H1 (cell line): Measurements from ENCODE around the gene RAB31. TPM values are rescaled to one million over a fixed set of nuclear protein-coding genes. Genes with fewer than 3 reads are reported as not detected.

Source experiments
- CTCF ChIA-PET: fragments of 300-600 bp; sonication (Branson Sonifier 250); formaldehyde crosslinking; loops from one replicate; lab custom pipeline; 2021; ENCODE audit not compliant: partially characterized antibody; lab: Charles Lee
- POLR2A ChIA-PET: fragments of 300-600 bp; sonication (Branson Sonifier 250); formaldehyde crosslinking; loops from one replicate; lab custom pipeline; 2021; ENCODE audit warnings: inconsistent platforms; ENCODE audit not compliant: partially characterized antibody; lab: Charles Lee
- DNase-seq, 2 experiments: peaks; one replicate each; pipeline versions ENCODE4 v3.0.0 to v3.0.0-alpha.2; 2010 to 2022; ENCODE audit warnings: low spot score in 2 of 2, low read depth in 1 of 2, mixed read lengths in 1 of 2
- FAIRE-seq: peaks from 2 replicates; lab custom pipeline; 2011; peaks lifted over from hg19 to GRCh38; lab: Jason Lieb, UNC
- H2AFZ ChIP-seq: 2 replicates; pipeline ENCODE4 v1.8.1; 2012; ENCODE audit warnings: low read length, inconsistent platforms
- H2AK5ac ChIP-seq: 2 replicates; pipeline ENCODE4 v1.6.1; 2013; ENCODE audit warnings: low read depth, low read length
- H2BK120ac ChIP-seq: replicated peaks from 2 replicates; pipeline ENCODE3; 2013; ENCODE audit warnings: low read depth, low read length, inconsistent platforms
- H2BK12ac ChIP-seq: 2 replicates; pipeline ENCODE4 v1.6.1; 2013; ENCODE audit warnings: low read depth, low read length
- H2BK15ac ChIP-seq: 2 replicates; pipeline ENCODE4 v1.6.1; 2013; ENCODE audit warnings: low read length
- H2BK20ac ChIP-seq: 2 replicates; pipeline ENCODE4 v1.6.1; 2013; ENCODE audit warnings: low read length
- H2BK5ac ChIP-seq: 2 replicates; pipeline ENCODE4 v1.6.1; 2013; ENCODE audit warnings: low read depth, low read length
- H3K14ac ChIP-seq: 2 replicates; pipeline ENCODE4 v1.6.1; 2013; ENCODE audit warnings: inconsistent platforms; ENCODE audit not compliant: insufficient read length
- H3K18ac ChIP-seq: 2 replicates; pipeline ENCODE4 v1.6.1; 2013; ENCODE audit warnings: low read length; ENCODE audit errors: extremely low read depth
- H3K23ac ChIP-seq: 2 replicates; pipeline ENCODE4 v1.6.1; 2013; ENCODE audit warnings: inconsistent platforms; ENCODE audit not compliant: insufficient read length
- H3K23me2 ChIP-seq: 2 replicates; pipeline ENCODE4 v1.6.1; 2013; ENCODE audit warnings: low read depth, low read length
- H3K27ac ChIP-seq: 2 replicates; pipeline ENCODE4 v1.6.1; 2011; ENCODE audit warnings: low read depth, low read length, inconsistent platforms
- H3K27me3 ChIP-seq, 4 experiments: replicated peaks in 1 of 4; 1 replicate in 1 of 4; 2 replicates in 3 of 4; pipeline versions ENCODE4 v1.6.1 to v1.8.1; 2011 to 2013; ENCODE audit warnings: low read length in 3 of 4, mild to moderate bottlenecking in 3 of 4, inconsistent platforms in 2 of 4, mixed read lengths in 2 of 4, moderate library complexity in 1 of 4; ENCODE audit not compliant: control insufficient read depth in 3 of 4, insufficient read depth in 3 of 4; ENCODE audit errors: extremely low read depth in 1 of 4
- H3K36me3 ChIP-seq, 4 experiments: 2 replicates each; pipeline versions ENCODE4 v1.6.1 to v1.8.1; 2011 to 2013; ENCODE audit warnings: mild to moderate bottlenecking in 4 of 4, low read length in 3 of 4, moderate library complexity in 2 of 4, control low read depth in 1 of 4, inconsistent platforms in 1 of 4; ENCODE audit not compliant: insufficient read depth in 4 of 4, control insufficient read depth in 2 of 4
- H3K4ac ChIP-seq: replicated peaks from 2 replicates; pipeline ENCODE3; 2013; ENCODE audit warnings: low read length, low read depth, mixed read lengths, inconsistent platforms; ENCODE audit not compliant: insufficient read length
- H3K4me1 ChIP-seq, 4 experiments: replicated peaks in 1 of 4; 1 replicate in 1 of 4; 2 replicates in 3 of 4; pipeline versions ENCODE4 v1.6.1 to v1.8.1; 2011 to 2013; ENCODE audit warnings: low read length in 3 of 4, inconsistent platforms in 2 of 4, mixed read lengths in 1 of 4; ENCODE audit not compliant: insufficient read depth in 4 of 4, control insufficient read depth in 3 of 4
- H3K4me2 ChIP-seq, 2 experiments: 2 replicates each; pipeline versions ENCODE4 v1.6.1 to v1.8.1; 2011 to 2013; ENCODE audit warnings: low read depth in 2 of 2, low read length in 2 of 2, control low read depth in 1 of 2, inconsistent platforms in 1 of 2, mild to moderate bottlenecking in 1 of 2; ENCODE audit not compliant: insufficient read depth in 1 of 2
- H3K4me3 ChIP-seq, 4 experiments: fragments of 200-600, 300-600 bp in 1 of 4; sonication (generic), shearing (Covaris generic), sonication (Bioruptor Twin) in 1 of 4; 2 replicates each; pipeline versions ENCODE4 v1.5.1 to v1.8.1; 2011 to 2016; ENCODE audit warnings: low read length in 4 of 4, low read depth in 3 of 4, control low read depth in 2 of 4, inconsistent platforms in 2 of 4, mild to moderate bottlenecking in 2 of 4, mixed read lengths in 1 of 4, moderate library complexity in 1 of 4; ENCODE audit not compliant: insufficient read depth in 2 of 4; ENCODE audit errors: extremely low read depth in 1 of 4
- H3K56ac ChIP-seq: replicated peaks from 2 replicates; pipeline ENCODE3; 2013; ENCODE audit warnings: low read depth, mild to moderate bottlenecking, mixed read lengths, low read length, inconsistent platforms; ENCODE audit not compliant: insufficient read length
- H3K79me1 ChIP-seq: 2 replicates; pipeline ENCODE4 v1.6.1; 2013; ENCODE audit warnings: low read depth, low read length, control low read depth
- H3K79me2 ChIP-seq, 2 experiments: 2 replicates each; pipeline versions ENCODE4 v1.6.1 to v1.8.1; 2012 to 2013; ENCODE audit warnings: low read length in 2 of 2, mild to moderate bottlenecking in 2 of 2, inconsistent platforms in 1 of 2; ENCODE audit not compliant: insufficient read depth in 2 of 2, control insufficient read depth in 1 of 2
- H3K9ac ChIP-seq, 4 experiments: replicated peaks in 1 of 4; 1 replicate in 1 of 4; 2 replicates in 3 of 4; pipeline versions ENCODE4 v1.6.1 to v1.8.1; 2011 to 2013; ENCODE audit warnings: low read depth in 3 of 4, low read length in 3 of 4, control low read depth in 2 of 4, mild to moderate bottlenecking in 2 of 4, moderate library complexity in 2 of 4, inconsistent platforms in 1 of 4; ENCODE audit errors: extremely low read depth in 1 of 4
- H3K9me3 ChIP-seq, 2 experiments: 2 replicates each; pipeline versions ENCODE4 v1.6.1 to v1.8.1; 2012 to 2013; ENCODE audit warnings: mild to moderate bottlenecking in 2 of 2, moderate library complexity in 2 of 2, control low read depth in 1 of 2, inconsistent platforms in 1 of 2, low read depth in 1 of 2, low read length in 1 of 2, mixed read lengths in 1 of 2; ENCODE audit not compliant: insufficient read depth in 2 of 2
- H4K20me1 ChIP-seq, 2 experiments: replicated peaks in 1 of 2; 2 replicates each; pipeline versions ENCODE3 to v1.8.1; 2011 to 2013; ENCODE audit warnings: inconsistent platforms in 2 of 2, low read length in 2 of 2, mild to moderate bottlenecking in 1 of 2; ENCODE audit not compliant: insufficient read depth in 2 of 2, control insufficient read depth in 1 of 2
- H4K5ac ChIP-seq: 2 replicates; pipeline ENCODE4 v1.6.1; 2013; ENCODE audit warnings: low read length, low read depth, mixed read lengths, inconsistent platforms; ENCODE audit not compliant: insufficient read length
- H4K8ac ChIP-seq: 2 replicates; pipeline ENCODE4 v1.8.0; 2013; ENCODE audit warnings: mild to moderate bottlenecking, moderate library complexity, low read length, inconsistent platforms; ENCODE audit not compliant: insufficient read depth; ENCODE audit errors: extremely low read depth
- H4K91ac ChIP-seq: replicated peaks from 2 replicates; pipeline ENCODE3; 2013; ENCODE audit warnings: low read length, mixed read lengths, inconsistent platforms; ENCODE audit not compliant: insufficient read length
- ASH2L ChIP-seq: fragments of 200-600, 300-600 bp; sonication (generic); IDR thresholded peaks from one replicate; pipeline ENCODE4 v1.7.1; 2017; ENCODE audit warnings: low read length
- BACH1 ChIP-seq: IDR thresholded peaks from 2 replicates; pipeline ENCODE4 v1.6.1; 2012; ENCODE audit warnings: low read length, improper control_type of control experiment
- BCL11A ChIP-seq, 2 experiments: IDR thresholded peaks; one replicate each; pipeline ENCODE4 v1.6.1; 2011; ENCODE audit warnings: low read depth in 2 of 2, low read length in 2 of 2, mild to moderate bottlenecking in 2 of 2
- CBX8 ChIP-seq: fragments of 300-800, 300-1000 bp; sonication (generic); IDR thresholded peaks from 2 replicates; pipeline ENCODE4 v1.7.1; 2016; ENCODE audit warnings: low read depth, low read length, borderline replicate concordance
- CHD2 ChIP-seq: IDR thresholded peaks from 2 replicates; pipeline ENCODE4 v1.6.1; 2012; ENCODE audit warnings: low read length, improper control_type of control experiment
- FOSL1 ChIP-seq: IDR thresholded peaks from 2 replicates; pipeline ENCODE4 v1.6.1; 2011; ENCODE audit warnings: mild to moderate bottlenecking, low read depth, low read length, moderate library complexity; ENCODE audit not compliant: insufficient read depth
- HDAC6 ChIP-seq: IDR thresholded peaks from one replicate; pipeline ENCODE4 v1.7.1; 2012; ENCODE audit warnings: low read depth, mild to moderate bottlenecking, inconsistent platforms, low read length, moderate library complexity
- KDM1A ChIP-seq: fragments of 200-600, 300-600 bp; sonication (generic); IDR thresholded peaks from 2 replicates; pipeline ENCODE4 v1.7.1; 2016; ENCODE audit warnings: mild to moderate bottlenecking, low read length, borderline replicate concordance
- POU5F1 ChIP-seq: IDR thresholded peaks from 2 replicates; pipeline ENCODE4 v1.6.1; 2011; ENCODE audit warnings: low read depth, mild to moderate bottlenecking, low read length, moderate library complexity
- RAD21 ChIP-seq, 2 experiments: IDR thresholded peaks in 1 of 2; conservative IDR thresholded peaks in 1 of 2; 2 replicates each; pipeline ENCODE4 v1.6.1; 2011; ENCODE audit warnings: low read depth in 2 of 2, low read length in 2 of 2, improper control_type of control experiment in 1 of 2, inconsistent platforms in 1 of 2, mild to moderate bottlenecking in 1 of 2, moderate library complexity in 1 of 2
- SP4 ChIP-seq: IDR thresholded peaks from 2 replicates; pipeline ENCODE4 v1.6.1; 2012; ENCODE audit warnings: low read length, inconsistent platforms
- TAF7 ChIP-seq: optimal IDR thresholded peaks from 2 replicates; pipeline ENCODE3; 2011; ENCODE audit warnings: low read depth, mild to moderate bottlenecking, inconsistent platforms, low read length, moderate library complexity, borderline replicate concordance
- USF2 ChIP-seq: IDR thresholded peaks from 2 replicates; pipeline ENCODE4 v1.6.1; 2011; ENCODE audit warnings: low read length, improper control_type of control experiment
- WGBS, 2 experiments: shearing (Covaris generic) in 1 of 2; methylation state at CpG; one replicate each; pipeline versions ENCODE4 v1.1.6 to v1.1.7; 2013 to 2015; ENCODE audit warnings: low lambda C conversion rate in 2 of 2, mixed read lengths in 2 of 2, inconsistent platforms in 1 of 2, low coverage in 1 of 2, missing lambda C conversion rate in 1 of 2; ENCODE audit not compliant: insufficient replicate concordance in 2 of 2, insufficient coverage in 1 of 2, insufficient read length in 1 of 2; ENCODE audit errors: extremely low coverage in 1 of 2, missing lambda C conversion rate in 1 of 2; 5-methylcytosine and 5-hydroxymethylcytosine counted together
- polyA plus RNA-seq, 7 experiments: library from polyadenylated mRNA; depleted of rRNA in 3 of 7; stranded (reverse) in 5 of 7; unstranded in 2 of 7; fragments of >200 nt in 5 of 7; fragments of 200-250 nt in 2 of 7; gene quantifications; 1 replicate in 5 of 7; 2 replicates in 1 of 7; 4 replicates in 1 of 7; pipeline versions ENCODE4 v1.2.1 to v1.2.3, GENCODE V29; 2011 to 2013; ENCODE audit warnings: missing spikeins in 2 of 7, mixed read lengths in 2 of 7
- total RNA-seq: library from RNA; stranded (reverse); fragmentation: NEBNext Ultra II Directional; extraction: Animal tissue kit (Norgen Biotek cat#: 25700); gene quantifications from 2 replicates; pipeline ENCODE4 v1.2.1, GENCODE V29; 2021

Gene RAB31
- total and polyA plus RNA-seq, 2 of the 8 experiments (the other 6 are each of a cell fraction or from before 2014, with no cell fraction given): 15.2 to 40.9 TPM

GRCh38 chr18:9766740-9767139 is 58.6 kb downstream of the RAB31 start:
- no peak overlapping the region for H4K5ac ChIP-seq
- H3K36me3 ChIP-seq: no peaks in the 10 kb centered on the region
- H3K27me3 ChIP-seq: no peaks in the 10 kb centered on the region
- POLR2A ChIA-PET: no interaction called here
- no peak overlapping the region for H2BK15ac ChIP-seq
- no peak overlapping the region for H3K23ac ChIP-seq
- no peak overlapping the region for H3K14ac ChIP-seq
- H3K4ac ChIP-seq: no peak overlapping the region
- FAIRE-seq (no peak), DNase-seq (peak in 1 of 2 experiments; percentile 11)
- H2BK20ac ChIP-seq: no peak overlapping the region
- H2BK5ac ChIP-seq: no peak overlapping the region
- H3K9ac ChIP-seq: no peak overlapping the region
- 94% methylated on average over 1 of the region's 1 CpG; no CpG with 5 or more reads in 1 of the 2 experiments for WGBS, 2 experiments
- H3K18ac ChIP-seq: no peak overlapping the region
- no peaks in the 10 kb centered on the region for H3K79me2 ChIP-seq
- H2AFZ ChIP-seq: no peak overlapping the region
- H2AK5ac ChIP-seq: no peak overlapping the region
- no peak overlapping the region for H3K27ac ChIP-seq
- peaks cover 0 to 8% (median 0%) of the 10 kb centered on the region in 4 experiments; a peak in 5 of 7 replicates for H3K4me1 ChIP-seq
- H3K9me3 ChIP-seq: no peaks in the 10 kb centered on the region
- no peak overlapping the region for H4K91ac ChIP-seq
- H2BK120ac ChIP-seq: no peak overlapping the region
- no peak overlapping the region for H3K4me2 ChIP-seq
- no peak overlapping the region for H2BK12ac ChIP-seq
- no peak overlapping the region for H3K4me3 ChIP-seq
- no peaks in the 10 kb centered on the region for H4K20me1 ChIP-seq
- H4K8ac ChIP-seq: no peak overlapping the region
- H3K23me2 ChIP-seq: no peaks in the 10 kb centered on the region
- no peak overlapping the region for H3K56ac ChIP-seq
- TF ChIP-seq TAF7: no peak
- no peak for TF ChIP-seq CHD2
- TF ChIP-seq KDM1A: no peak
- TF ChIP-seq POU5F1: no peak
- no peak for TF ChIP-seq USF2
- no peak for TF ChIP-seq ASH2L
- TF ChIP-seq RAD21 (IDR thresholded peaks at IDR 0.05 in 1 of 2, conservative IDR thresholded peaks at IDR 0.05 in 1 of 2; ENCODE audit: low read depth in 2 of 2, low read length in 2 of 2): no peak
- no peak for TF ChIP-seq FOSL1
- no peak for TF ChIP-seq HDAC6
- no peak for TF ChIP-seq BACH1
- TF ChIP-seq SP4: no peak
- TF ChIP-seq CBX8: no peak
- TF ChIP-seq BCL11A (IDR thresholded peaks at IDR 0.05; ENCODE audit: low read depth in 2 of 2, low read length in 2 of 2): no peak
- CTCF ChIA-PET: no interaction called here
- 0 out of 2 replicates have a peak, but pooled peaks cover 2% of the 10 kb centered on the region for H3K79me1 ChIP-seq
